Natural killer cell treated with Interleukin-12 subunit alpha and Interleukin-12 subunit beta and Interleukin-15 and Interleukin-18, amount 100 ng/mL, for 72 hours (primary cell): Measurements from ENCODE around the gene LCE1F. TPM values are rescaled to one million over a fixed set of nuclear protein-coding genes. Genes with fewer than 3 reads are reported as not detected.

Experiments
- ATAC-seq, 2 donors: fragments of 150-1000 bp; cut with Tn5 transposase in 1 of 2; sonication (Bioruptor Pico), chemical (Tn5 transposase) in 1 of 2; 2 replicates each; pipeline ENCODE4 v1.10.0; 2021
- DNase-seq: peaks from one replicate; pipeline ENCODE4 v3.0.0; 2022; ENCODE audit warnings: low spot score
- H3K27ac Mint-ChIP-seq, 2 donors: 1 replicate in 1 of 2; 2 replicates in 1 of 2; pipeline ENCODE4 v1.8.0; 2022; ENCODE audit warnings: mixed read lengths in 2 of 2, mild to moderate bottlenecking in 1 of 2, moderate library complexity in 1 of 2
- H3K27me3 Mint-ChIP-seq, 2 donors: 1 replicate in 1 of 2; 2 replicates in 1 of 2; pipeline ENCODE4 v1.8.0; 2022; ENCODE audit warnings: mixed read lengths in 2 of 2
- H3K36me3 Mint-ChIP-seq: one replicate; pipeline ENCODE4 v1.8.0; 2022; ENCODE audit warnings: mixed read lengths
- H3K4me1 Mint-ChIP-seq, 2 donors: 1 replicate in 1 of 2; 2 replicates in 1 of 2; pipeline ENCODE4 v1.8.0; 2022; ENCODE audit warnings: low read depth in 2 of 2, mixed read lengths in 2 of 2, mild to moderate bottlenecking in 1 of 2
- H3K4me3 Mint-ChIP-seq: one replicate; pipeline ENCODE4 v1.8.0; 2022; ENCODE audit warnings: mixed read lengths
- H3K9me3 Mint-ChIP-seq: 2 replicates; pipeline ENCODE4 v1.8.0; 2022; ENCODE audit warnings: mixed read lengths
- total RNA-seq, 2 donors: library from RNA; stranded (reverse); gene quantifications; one replicate each; pipeline ENCODE4 v1.2.3, GENCODE V29; 2022

Gene LCE1F
- total RNA-seq, 2 donors from 2014 or later: not detected

DNA sequence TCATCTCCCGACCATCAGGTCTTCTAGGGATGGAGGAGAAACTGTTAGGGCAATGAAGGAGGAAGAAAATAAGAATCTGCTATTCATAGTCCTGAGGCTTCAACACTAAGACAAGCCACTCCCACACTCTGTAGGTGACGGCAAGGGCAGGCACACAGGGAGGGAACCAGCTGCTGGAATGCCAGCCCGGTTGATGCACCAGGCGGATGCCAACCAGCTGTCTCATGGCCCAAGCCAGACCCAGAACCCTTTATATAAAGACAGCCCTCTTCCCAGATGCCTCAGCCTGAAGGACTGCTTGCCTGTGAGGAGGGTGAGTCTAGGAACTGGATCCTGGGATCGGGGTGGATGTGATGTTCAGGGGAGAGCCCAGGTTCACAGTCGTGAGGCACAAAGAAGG is 17.2 kb upstream of the LCE1F start, which contains the start of gene KPRP:
KPRP (plus strand) TSS at position 279 of the 400 bp plus-strand sequence. CDS start 1,564 bp downstream, outside the sequence.
- no peak for ATAC-seq
- no peak within 1 kb of the TSS for H3K27ac Mint-ChIP-seq
- no peaks in the 10 kb centered on the region for H3K9me3 Mint-ChIP-seq
- no peak within 1 kb of the TSS for H3K4me3 Mint-ChIP-seq
- no peaks in the 10 kb centered on the region for H3K36me3 Mint-ChIP-seq
- DNase-seq: no peak
- H3K4me1 Mint-ChIP-seq: no peaks in the 10 kb centered on the region
- peaks cover 22 to 44% of the 10 kb centered on the region in 2 donors for H3K27me3 Mint-ChIP-seq

DNA sequence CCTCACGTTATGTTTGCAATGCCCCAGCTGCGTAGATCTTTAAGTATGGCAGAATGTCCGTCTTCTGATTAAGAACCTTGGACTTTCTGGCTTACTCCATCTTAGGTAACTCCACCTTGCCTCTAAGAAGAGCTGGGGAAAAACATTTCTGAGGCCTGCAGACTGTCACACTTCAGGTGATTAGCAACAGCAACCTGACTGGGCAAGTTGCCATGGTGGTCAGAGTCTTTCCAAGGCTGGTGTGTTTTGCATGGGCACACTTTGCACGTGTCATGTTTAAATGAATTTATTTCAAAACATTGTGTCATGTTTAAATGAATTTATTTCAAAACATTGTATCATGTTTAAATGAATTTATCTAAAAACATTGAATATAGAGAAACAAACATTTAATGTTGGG is 16.3 kb upstream of the LCE1F start:
- no peaks in the 10 kb centered on the region for H3K36me3 Mint-ChIP-seq
- H3K27ac Mint-ChIP-seq: no peak overlapping the region
- ATAC-seq (no peak), DNase-seq (no peak)
- H3K9me3 Mint-ChIP-seq: no peaks in the 10 kb centered on the region
- no peaks in the 10 kb centered on the region for H3K4me1 Mint-ChIP-seq
- H3K27me3 Mint-ChIP-seq: peaks cover 16 to 35% of the 10 kb centered on the region in 2 donors
- H3K4me3 Mint-ChIP-seq: no peak overlapping the region

DNA sequence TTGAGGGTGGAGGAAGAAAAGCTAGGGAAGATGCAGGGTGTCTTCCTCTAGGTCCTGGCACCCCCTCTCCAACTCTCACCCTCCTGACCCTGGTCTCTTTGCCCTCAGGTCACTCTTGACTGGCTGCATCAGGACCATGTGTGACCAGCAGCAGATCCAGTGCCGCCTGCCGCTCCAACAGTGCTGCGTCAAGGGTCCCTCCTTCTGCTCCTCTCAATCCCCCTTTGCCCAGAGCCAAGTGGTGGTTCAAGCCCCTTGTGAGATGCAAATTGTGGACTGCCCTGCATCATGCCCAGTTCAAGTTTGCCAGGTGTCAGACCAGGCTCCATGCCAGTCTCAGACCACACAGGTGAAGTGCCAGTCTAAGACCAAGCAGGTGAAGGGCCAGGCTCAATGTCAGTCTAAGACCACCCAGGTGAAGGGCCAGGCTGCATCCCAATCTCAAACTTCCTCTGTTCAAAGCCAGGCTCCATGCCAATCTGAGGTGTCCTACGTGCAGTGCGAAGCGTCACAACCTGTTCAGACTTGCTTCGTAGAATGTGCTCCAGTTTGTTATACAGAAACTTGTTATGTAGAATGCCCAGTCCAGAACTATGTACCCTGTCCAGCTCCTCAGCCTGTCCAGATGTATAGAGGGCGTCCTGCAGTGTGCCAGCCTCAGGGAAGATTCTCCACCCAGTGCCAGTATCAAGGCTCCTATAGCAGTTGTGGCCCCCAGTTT is 15.3 kb upstream of the LCE1F start:
- Mint-ChIP-seq H3K36me3 (no peaks in the 10 kb centered on the region), H3K27ac (no peak overlapping the region)

DNA sequence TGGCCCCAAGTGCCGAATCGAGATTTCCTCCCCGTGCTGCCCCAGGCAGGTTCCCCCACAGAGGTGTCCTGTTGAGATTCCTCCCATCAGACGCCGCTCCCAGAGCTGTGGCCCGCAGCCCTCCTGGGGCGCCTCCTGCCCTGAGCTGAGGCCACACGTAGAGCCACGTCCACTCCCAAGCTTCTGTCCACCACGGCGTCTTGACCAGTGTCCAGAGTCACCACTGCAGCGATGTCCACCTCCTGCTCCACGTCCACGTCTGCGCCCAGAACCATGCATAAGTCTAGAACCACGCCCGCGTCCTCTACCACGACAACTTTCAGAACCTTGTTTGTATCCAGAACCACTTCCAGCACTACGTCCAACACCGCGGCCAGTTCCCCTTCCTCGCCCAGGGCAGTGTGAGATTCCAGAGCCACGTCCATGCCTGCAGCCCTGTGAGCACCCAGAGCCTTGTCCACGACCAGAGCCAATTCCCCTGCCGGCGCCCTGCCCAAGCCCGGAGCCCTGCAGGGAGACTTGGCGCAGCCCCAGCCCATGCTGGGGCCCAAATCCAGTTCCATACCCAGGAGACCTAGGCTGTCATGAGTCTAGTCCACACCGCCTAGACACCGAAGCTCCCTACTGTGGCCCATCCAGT is 14.3 kb upstream of the LCE1F start:
- ATAC-seq: peak in 1 of 2 donors; percentile 34

More for the DNA sequence above, 15.3 kb upstream of the LCE1F start:
- no peaks in the 10 kb centered on the region for H3K4me1 Mint-ChIP-seq
- H3K9me3 Mint-ChIP-seq: no peaks in the 10 kb centered on the region
- H3K27me3 Mint-ChIP-seq: peaks cover 16 to 29% of the 10 kb centered on the region in 2 donors
- no peak overlapping the region for H3K4me3 Mint-ChIP-seq
- ATAC-seq (peak in 1 of 2 donors; percentile 17), DNase-seq (no peak)

DNA sequence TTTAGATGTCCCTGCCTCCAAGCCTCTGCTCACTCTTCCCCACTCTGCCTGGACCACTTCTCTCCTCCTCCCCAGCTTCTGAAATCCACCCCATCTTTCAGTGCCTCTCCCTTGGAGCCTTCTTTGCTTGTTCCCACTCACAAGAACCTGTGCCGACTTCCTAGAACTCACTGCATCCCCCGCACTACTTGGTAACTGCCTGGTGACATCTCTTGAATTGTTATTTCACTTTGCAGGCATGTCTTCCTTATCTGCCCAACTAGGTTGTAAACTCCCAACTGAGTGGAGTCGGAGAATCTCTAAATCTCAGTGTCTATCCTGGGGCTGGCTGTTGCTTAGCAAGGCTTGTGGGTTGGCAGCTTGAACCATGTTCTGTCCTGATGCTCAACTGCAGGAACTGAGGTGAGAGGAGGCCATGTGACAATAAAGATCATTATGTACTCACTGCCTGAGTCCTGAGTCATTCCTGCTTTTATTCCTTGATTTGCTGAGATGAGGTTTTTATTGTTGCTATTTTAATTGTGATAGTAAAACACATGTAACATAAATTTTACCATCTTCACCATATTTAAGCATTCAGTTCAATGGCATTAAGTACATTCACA is 13.2 kb upstream of the LCE1F start:
- no peak overlapping the region for H3K4me3 Mint-ChIP-seq
- no peaks in the 10 kb centered on the region for H3K9me3 Mint-ChIP-seq
- H3K27ac Mint-ChIP-seq: no peak overlapping the region
- H3K4me1 Mint-ChIP-seq: no peaks in the 10 kb centered on the region
- ATAC-seq (no peak), DNase-seq (no peak)
- H3K36me3 Mint-ChIP-seq: no peaks in the 10 kb centered on the region
- H3K27me3 Mint-ChIP-seq: peaks cover 9 to 12% of the 10 kb centered on the region in 2 donors

More for the DNA sequence above, 14.3 kb upstream of the LCE1F start:
- Mint-ChIP-seq H3K4me3 (no peak overlapping the region), H3K36me3 (no peaks in the 10 kb centered on the region), H3K27me3 (peaks cover 16 to 18% of the 10 kb centered on the region in 2 donors), H3K9me3 (no peaks in the 10 kb centered on the region), H3K27ac (no peak overlapping the region), H3K4me1 (no peaks in the 10 kb centered on the region)
- no peak for DNase-seq

DNA sequence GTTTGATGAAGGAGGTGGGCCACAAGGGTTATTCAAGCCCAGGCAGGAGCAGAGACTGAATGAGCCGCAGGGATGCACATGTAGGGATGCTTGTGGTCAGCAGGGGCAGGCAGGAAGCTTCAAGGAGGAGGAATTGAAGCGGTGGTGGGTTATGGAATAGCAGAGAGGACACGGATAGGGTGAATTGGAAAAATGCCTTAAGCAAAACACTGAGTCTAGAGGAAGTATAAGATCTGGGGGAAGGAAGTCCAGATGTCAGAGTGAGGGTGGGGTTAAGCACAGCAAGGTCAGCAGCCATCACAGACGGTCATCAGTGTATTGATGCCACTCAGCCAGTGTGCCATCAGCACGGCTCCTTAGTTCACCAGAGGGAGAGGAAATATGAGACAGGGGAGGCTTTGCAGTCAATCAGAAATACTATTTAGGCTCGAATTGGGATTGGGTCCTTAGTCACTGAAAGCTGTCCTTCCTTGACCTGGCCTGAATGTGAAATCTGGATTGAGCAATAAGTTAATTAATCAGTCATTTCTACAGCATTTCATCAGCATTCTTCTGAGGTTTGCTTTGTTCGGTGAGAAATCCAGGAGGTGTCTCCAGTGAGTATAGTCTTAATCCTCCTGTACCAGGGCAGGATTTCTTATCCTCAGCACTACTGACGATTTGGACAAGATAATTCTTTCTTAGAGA is 6.0 kb upstream of the LCE1F start:
- H3K4me1 Mint-ChIP-seq: no peaks in the 10 kb centered on the region
- peaks cover 12 to 17% of the 10 kb centered on the region in 2 donors for H3K27me3 Mint-ChIP-seq
- DNase-seq (no peak), ATAC-seq (peak in 1 of 2 donors; percentile 60)
- no peaks in the 10 kb centered on the region for H3K9me3 Mint-ChIP-seq
- no peak overlapping the region for H3K4me3 Mint-ChIP-seq
- H3K36me3 Mint-ChIP-seq: no peaks in the 10 kb centered on the region
- no peak overlapping the region for H3K27ac Mint-ChIP-seq

DNA sequence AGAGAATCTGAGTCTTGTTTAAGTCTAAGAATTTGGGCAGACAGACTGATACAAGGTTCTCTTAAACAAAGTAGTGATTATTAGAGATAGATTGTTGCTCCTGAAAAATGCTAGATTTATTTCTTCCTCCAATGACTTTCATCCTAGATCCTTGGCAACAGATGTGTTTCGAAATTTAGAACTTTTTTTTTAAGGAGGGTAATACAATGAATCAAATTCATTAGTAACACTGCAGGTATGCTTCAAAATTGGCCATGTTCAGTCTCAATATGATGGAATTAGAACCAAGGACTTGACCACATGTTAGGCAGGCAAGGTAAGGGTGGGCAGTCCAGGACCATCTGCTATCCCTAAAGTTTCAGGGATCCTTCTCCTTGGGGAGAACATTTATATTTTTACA is 4.5 kb upstream of the LCE1F start:
- DNase-seq (no peak), ATAC-seq (no peak)
- Mint-ChIP-seq H3K9me3 (no peaks in the 10 kb centered on the region), H3K27ac (no peak overlapping the region), H3K27me3 (peaks cover 16 to 31% of the 10 kb centered on the region in 2 donors), H3K4me3 (no peak overlapping the region), H3K4me1 (no peaks in the 10 kb centered on the region), H3K36me3 (no peaks in the 10 kb centered on the region)

DNA sequence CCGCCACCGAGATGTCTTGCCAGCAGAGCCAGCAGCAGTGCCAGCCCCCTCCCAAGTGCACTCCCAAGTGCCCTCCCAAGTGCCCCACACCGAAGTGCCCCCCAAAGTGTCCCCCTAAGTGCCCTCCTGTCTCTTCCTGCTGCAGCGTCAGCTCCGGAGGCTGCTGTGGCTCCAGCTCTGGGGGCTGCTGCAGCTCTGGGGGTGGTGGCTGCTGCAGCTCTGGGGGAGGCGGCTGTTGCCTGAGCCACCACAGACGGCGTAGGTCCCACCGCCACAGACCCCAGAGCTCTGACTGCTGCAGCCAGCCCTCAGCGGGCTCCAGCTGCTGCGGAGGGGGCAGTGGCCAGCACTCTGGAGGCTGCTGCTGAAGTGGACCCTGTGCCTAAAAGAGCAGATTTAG is 1.4 kb downstream of the LCE1F start:
- no peak overlapping the region for H3K4me3 Mint-ChIP-seq
- H3K36me3 Mint-ChIP-seq: no peaks in the 10 kb centered on the region
- H3K4me1 Mint-ChIP-seq: no peaks in the 10 kb centered on the region
- no peak for ATAC-seq
- peaks cover 20 to 56% of the 10 kb centered on the region in 2 donors for H3K27me3 Mint-ChIP-seq
- DNase-seq: no peak
- H3K9me3 Mint-ChIP-seq: no peaks in the 10 kb centered on the region
- H3K27ac Mint-ChIP-seq: no peak overlapping the region

DNA sequence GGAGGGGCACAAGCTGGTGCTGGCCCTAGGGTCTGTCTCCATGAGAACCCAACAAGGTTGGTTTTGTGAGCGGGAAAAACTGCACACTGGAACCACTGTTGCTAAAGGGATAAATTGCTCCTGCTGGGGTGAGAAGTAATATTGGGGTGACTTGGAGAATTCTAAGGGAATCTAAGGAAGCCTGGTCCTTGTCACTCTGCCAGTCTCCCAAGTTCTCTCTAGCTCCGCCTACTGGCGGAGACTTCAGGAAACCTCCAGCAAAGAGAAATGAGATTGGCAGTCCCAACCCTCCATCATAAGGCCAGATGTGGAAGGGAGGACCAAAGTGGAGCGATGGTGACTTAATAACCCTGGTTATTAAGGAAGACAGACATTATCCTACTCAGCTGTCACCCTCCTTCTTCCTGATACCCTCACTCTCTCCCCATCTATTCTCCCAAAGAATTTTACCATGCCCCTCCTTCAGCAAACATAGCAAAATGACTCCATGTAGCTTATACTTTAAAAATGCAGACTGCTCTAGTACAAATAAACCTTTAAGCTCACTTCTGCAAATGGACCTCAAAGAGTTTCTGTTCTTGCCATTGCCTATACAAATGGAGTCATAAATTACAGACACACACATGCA is 2.7 kb downstream of the LCE1F start:
- ATAC-seq (no peak), DNase-seq (no peak)
- no peak overlapping the region for H3K4me3 Mint-ChIP-seq
- peaks cover 17 to 49% of the 10 kb centered on the region in 2 donors for H3K27me3 Mint-ChIP-seq
- no peak overlapping the region for H3K27ac Mint-ChIP-seq
- H3K4me1 Mint-ChIP-seq: no peaks in the 10 kb centered on the region
- H3K9me3 Mint-ChIP-seq: no peaks in the 10 kb centered on the region
- H3K36me3 Mint-ChIP-seq: no peaks in the 10 kb centered on the region

DNA sequence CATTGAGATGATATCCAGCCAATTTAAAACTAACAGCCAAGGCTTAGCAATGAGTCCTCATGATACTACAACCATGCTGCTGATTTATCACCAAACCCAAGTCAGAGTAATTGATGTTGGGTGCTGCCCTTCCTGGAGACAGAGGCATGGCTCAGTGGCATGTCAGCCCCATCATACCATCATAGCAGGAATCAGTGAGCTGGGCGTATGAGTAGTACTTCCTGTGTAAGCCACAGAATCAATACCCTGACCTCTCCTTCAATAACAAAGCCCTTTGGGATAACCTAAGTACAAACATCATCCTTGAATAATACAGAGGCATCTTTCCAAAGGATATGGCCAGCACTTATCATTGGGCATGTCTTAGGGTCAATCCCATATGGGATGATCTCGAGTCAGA is 8.2 kb downstream of the LCE1F start:
- peaks cover 24 to 49% of the 10 kb centered on the region in 2 donors for H3K27me3 Mint-ChIP-seq
- peaks cover 0 to 5% of the 10 kb centered on the region in 2 donors for H3K4me1 Mint-ChIP-seq
- H3K4me3 Mint-ChIP-seq: no peak overlapping the region
- H3K27ac Mint-ChIP-seq: no peak overlapping the region
- DNase-seq (no peak), ATAC-seq (peak in 1 of 2 donors; percentile 53)
- no peaks in the 10 kb centered on the region for H3K36me3 Mint-ChIP-seq
- H3K9me3 Mint-ChIP-seq: no peaks in the 10 kb centered on the region

DNA sequence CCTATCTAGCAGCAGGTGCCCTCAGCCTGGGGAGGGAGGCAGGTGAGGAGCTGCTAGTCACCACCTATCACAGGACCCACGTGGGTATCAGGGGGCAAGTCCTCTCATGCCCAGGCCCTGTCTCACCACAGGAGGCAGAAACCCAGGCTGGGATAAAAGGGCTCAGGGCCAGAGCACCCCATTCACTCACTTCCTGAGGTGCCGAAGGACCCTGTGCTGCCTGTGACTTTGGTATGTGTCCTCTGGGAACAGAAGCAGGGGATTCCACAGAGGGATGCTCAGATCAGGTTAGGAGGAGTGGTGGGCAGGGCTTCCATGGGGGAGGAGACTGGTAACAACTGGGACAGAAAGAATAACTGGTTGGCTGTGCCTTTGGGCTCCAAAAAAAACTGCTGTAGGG is 11.1 kb downstream of the LCE1F start, which contains the start of gene LCE1E:
LCE1E (plus strand) TSS at position 181 of the 400 bp plus-strand sequence. CDS start 1,043 bp downstream, outside the sequence.
- Mint-ChIP-seq H3K4me3 (no peak within 1 kb of the TSS), H3K36me3 (no peaks in the 10 kb centered on the region), H3K27ac (no peak within 1 kb of the TSS), H3K27me3 (peaks cover 20 to 58% of the 10 kb centered on the region in 2 donors), H3K4me1 (peaks cover 0 to 5% of the 10 kb centered on the region in 2 donors), H3K9me3 (no peaks in the 10 kb centered on the region)
- peak in 1 of 2 donors; percentile 40 for ATAC-seq
- no peak for DNase-seq

DNA sequence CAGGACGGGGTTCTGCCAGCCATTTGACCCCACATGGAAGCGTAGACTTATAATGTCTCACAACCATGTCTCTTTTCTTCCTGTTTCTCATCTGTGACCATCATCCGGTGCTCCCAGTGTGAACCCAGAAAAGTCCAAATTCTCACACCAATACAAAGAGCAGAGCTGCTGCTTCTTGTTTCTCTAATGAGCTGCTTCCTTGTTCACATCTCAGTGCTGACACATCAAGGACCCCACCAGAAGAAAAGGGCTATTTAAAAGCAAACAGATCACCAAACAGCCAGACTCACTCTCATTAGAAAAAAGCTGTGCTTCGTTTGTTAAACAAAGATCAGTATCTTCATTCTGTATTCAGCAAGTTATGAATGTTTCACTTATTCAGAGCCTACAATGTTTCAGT is 20.7 kb downstream of the LCE1F start:
- Mint-ChIP-seq H3K4me3 (no peak overlapping the region), H3K27me3 (peaks cover 8 to 54% of the 10 kb centered on the region in 2 donors), H3K4me1 (no peaks in the 10 kb centered on the region), H3K27ac (no peak overlapping the region), H3K36me3 (no peaks in the 10 kb centered on the region), H3K9me3 (no peaks in the 10 kb centered on the region)
- ATAC-seq (no peak), DNase-seq (no peak)

DNA sequence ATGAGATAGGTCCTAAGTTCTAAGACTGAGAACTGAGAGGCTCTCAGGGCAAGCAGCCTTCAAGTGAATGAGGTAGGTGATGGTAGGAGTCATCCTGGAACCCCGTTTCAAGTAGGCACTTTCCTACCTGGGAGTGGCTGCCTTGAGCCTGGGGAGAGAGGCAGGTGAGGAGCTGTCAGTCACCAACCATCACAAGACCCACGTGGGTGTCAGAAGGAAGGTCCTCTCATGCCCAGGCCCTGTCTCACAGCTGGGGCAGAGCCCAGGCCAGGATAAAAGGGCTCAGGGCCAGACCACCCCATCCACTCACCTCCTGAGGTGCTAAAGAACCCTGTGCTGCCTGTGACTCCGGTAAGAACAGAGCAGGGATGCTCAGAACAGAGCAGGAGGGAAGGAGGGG is 21.5 kb downstream of the LCE1F start, which contains the start of gene LCE1D:
LCE1D (plus strand) TSS at position 301 of the 400 bp plus-strand sequence. CDS start 1,074 bp downstream, outside the sequence.
- Mint-ChIP-seq H3K27me3 (peaks cover 9 to 54% of the 10 kb centered on the region in 2 donors), H3K27ac (no peak within 1 kb of the TSS), H3K9me3 (no peaks in the 10 kb centered on the region), H3K4me3 (no peak within 1 kb of the TSS), H3K4me1 (no peaks in the 10 kb centered on the region), H3K36me3 (no peaks in the 10 kb centered on the region)
- DNase-seq (no peak), ATAC-seq (peak in 1 of 2 donors; percentile 9)
